H1 (cell line): ENCODE measurements around the gene TNNT3. TPM values are rescaled to one million over a fixed set of nuclear protein-coding genes. Genes with fewer than 3 reads are reported as not detected.

Experiments
- CTCF ChIA-PET: fragments of 300-600 bp; sonication (Branson Sonifier 250); formaldehyde crosslinking; loops from one replicate; lab custom pipeline; 2021; ENCODE audit not compliant: partially characterized antibody; lab: Charles Lee
- POLR2A ChIA-PET: fragments of 300-600 bp; sonication (Branson Sonifier 250); formaldehyde crosslinking; loops from one replicate; lab custom pipeline; 2021; ENCODE audit warnings: inconsistent platforms; ENCODE audit not compliant: partially characterized antibody; lab: Charles Lee
- DNase-seq, 2 experiments: peaks; one replicate each; pipeline versions ENCODE4 v3.0.0 to v3.0.0-alpha.2; 2010 to 2022; ENCODE audit warnings: low spot score in 2 of 2, low read depth in 1 of 2, mixed read lengths in 1 of 2
- FAIRE-seq: peaks from 2 replicates; lab custom pipeline; 2011; peaks lifted over from hg19 to GRCh38; lab: Jason Lieb, UNC
- H2AFZ ChIP-seq: 2 replicates; pipeline ENCODE4 v1.8.1; 2012; ENCODE audit warnings: low read length, inconsistent platforms
- H2AK5ac ChIP-seq: 2 replicates; pipeline ENCODE4 v1.6.1; 2013; ENCODE audit warnings: low read depth, low read length
- H2BK120ac ChIP-seq: replicated peaks from 2 replicates; pipeline ENCODE3; 2013; ENCODE audit warnings: low read depth, low read length, inconsistent platforms
- H2BK12ac ChIP-seq: 2 replicates; pipeline ENCODE4 v1.6.1; 2013; ENCODE audit warnings: low read depth, low read length
- H2BK15ac ChIP-seq: 2 replicates; pipeline ENCODE4 v1.6.1; 2013; ENCODE audit warnings: low read length
- H2BK20ac ChIP-seq: 2 replicates; pipeline ENCODE4 v1.6.1; 2013; ENCODE audit warnings: low read length
- H2BK5ac ChIP-seq: 2 replicates; pipeline ENCODE4 v1.6.1; 2013; ENCODE audit warnings: low read depth, low read length
- H3K14ac ChIP-seq: 2 replicates; pipeline ENCODE4 v1.6.1; 2013; ENCODE audit warnings: inconsistent platforms; ENCODE audit not compliant: insufficient read length
- H3K18ac ChIP-seq: 2 replicates; pipeline ENCODE4 v1.6.1; 2013; ENCODE audit warnings: low read length; ENCODE audit errors: extremely low read depth
- H3K23ac ChIP-seq: 2 replicates; pipeline ENCODE4 v1.6.1; 2013; ENCODE audit warnings: inconsistent platforms; ENCODE audit not compliant: insufficient read length
- H3K23me2 ChIP-seq: 2 replicates; pipeline ENCODE4 v1.6.1; 2013; ENCODE audit warnings: low read depth, low read length
- H3K27ac ChIP-seq: 2 replicates; pipeline ENCODE4 v1.6.1; 2011; ENCODE audit warnings: low read depth, low read length, inconsistent platforms
- H3K27me3 ChIP-seq, 4 experiments: replicated peaks in 1 of 4; 1 replicate in 1 of 4; 2 replicates in 3 of 4; pipeline versions ENCODE4 v1.6.1 to v1.8.1; 2011 to 2013; ENCODE audit warnings: low read length in 3 of 4, mild to moderate bottlenecking in 3 of 4, inconsistent platforms in 2 of 4, mixed read lengths in 2 of 4, moderate library complexity in 1 of 4; ENCODE audit not compliant: control insufficient read depth in 3 of 4, insufficient read depth in 3 of 4; ENCODE audit errors: extremely low read depth in 1 of 4
- H3K36me3 ChIP-seq, 4 experiments: 2 replicates each; pipeline versions ENCODE4 v1.6.1 to v1.8.1; 2011 to 2013; ENCODE audit warnings: mild to moderate bottlenecking in 4 of 4, low read length in 3 of 4, moderate library complexity in 2 of 4, control low read depth in 1 of 4, inconsistent platforms in 1 of 4; ENCODE audit not compliant: insufficient read depth in 4 of 4, control insufficient read depth in 2 of 4
- H3K4ac ChIP-seq: replicated peaks from 2 replicates; pipeline ENCODE3; 2013; ENCODE audit warnings: low read length, low read depth, mixed read lengths, inconsistent platforms; ENCODE audit not compliant: insufficient read length
- H3K4me1 ChIP-seq, 4 experiments: replicated peaks in 1 of 4; 1 replicate in 1 of 4; 2 replicates in 3 of 4; pipeline versions ENCODE4 v1.6.1 to v1.8.1; 2011 to 2013; ENCODE audit warnings: low read length in 3 of 4, inconsistent platforms in 2 of 4, mixed read lengths in 1 of 4; ENCODE audit not compliant: insufficient read depth in 4 of 4, control insufficient read depth in 3 of 4
- H3K4me2 ChIP-seq, 2 experiments: 2 replicates each; pipeline versions ENCODE4 v1.6.1 to v1.8.1; 2011 to 2013; ENCODE audit warnings: low read depth in 2 of 2, low read length in 2 of 2, control low read depth in 1 of 2, inconsistent platforms in 1 of 2, mild to moderate bottlenecking in 1 of 2; ENCODE audit not compliant: insufficient read depth in 1 of 2
- H3K4me3 ChIP-seq, 4 experiments: fragments of 200-600, 300-600 bp in 1 of 4; sonication (generic), shearing (Covaris generic), sonication (Bioruptor Twin) in 1 of 4; 2 replicates each; pipeline versions ENCODE4 v1.5.1 to v1.8.1; 2011 to 2016; ENCODE audit warnings: low read length in 4 of 4, low read depth in 3 of 4, control low read depth in 2 of 4, inconsistent platforms in 2 of 4, mild to moderate bottlenecking in 2 of 4, mixed read lengths in 1 of 4, moderate library complexity in 1 of 4; ENCODE audit not compliant: insufficient read depth in 2 of 4; ENCODE audit errors: extremely low read depth in 1 of 4
- H3K56ac ChIP-seq: replicated peaks from 2 replicates; pipeline ENCODE3; 2013; ENCODE audit warnings: low read depth, mild to moderate bottlenecking, mixed read lengths, low read length, inconsistent platforms; ENCODE audit not compliant: insufficient read length
- H3K79me1 ChIP-seq: 2 replicates; pipeline ENCODE4 v1.6.1; 2013; ENCODE audit warnings: low read depth, low read length, control low read depth
- H3K79me2 ChIP-seq, 2 experiments: 2 replicates each; pipeline versions ENCODE4 v1.6.1 to v1.8.1; 2012 to 2013; ENCODE audit warnings: low read length in 2 of 2, mild to moderate bottlenecking in 2 of 2, inconsistent platforms in 1 of 2; ENCODE audit not compliant: insufficient read depth in 2 of 2, control insufficient read depth in 1 of 2
- H3K9ac ChIP-seq, 4 experiments: replicated peaks in 1 of 4; 1 replicate in 1 of 4; 2 replicates in 3 of 4; pipeline versions ENCODE4 v1.6.1 to v1.8.1; 2011 to 2013; ENCODE audit warnings: low read depth in 3 of 4, low read length in 3 of 4, control low read depth in 2 of 4, mild to moderate bottlenecking in 2 of 4, moderate library complexity in 2 of 4, inconsistent platforms in 1 of 4; ENCODE audit errors: extremely low read depth in 1 of 4
- H3K9me3 ChIP-seq, 2 experiments: 2 replicates each; pipeline versions ENCODE4 v1.6.1 to v1.8.1; 2012 to 2013; ENCODE audit warnings: mild to moderate bottlenecking in 2 of 2, moderate library complexity in 2 of 2, control low read depth in 1 of 2, inconsistent platforms in 1 of 2, low read depth in 1 of 2, low read length in 1 of 2, mixed read lengths in 1 of 2; ENCODE audit not compliant: insufficient read depth in 2 of 2
- H4K20me1 ChIP-seq, 2 experiments: replicated peaks in 1 of 2; 2 replicates each; pipeline versions ENCODE3 to v1.8.1; 2011 to 2013; ENCODE audit warnings: inconsistent platforms in 2 of 2, low read length in 2 of 2, mild to moderate bottlenecking in 1 of 2; ENCODE audit not compliant: insufficient read depth in 2 of 2, control insufficient read depth in 1 of 2
- H4K5ac ChIP-seq: 2 replicates; pipeline ENCODE4 v1.6.1; 2013; ENCODE audit warnings: low read length, low read depth, mixed read lengths, inconsistent platforms; ENCODE audit not compliant: insufficient read length
- H4K8ac ChIP-seq: 2 replicates; pipeline ENCODE4 v1.8.0; 2013; ENCODE audit warnings: mild to moderate bottlenecking, moderate library complexity, low read length, inconsistent platforms; ENCODE audit not compliant: insufficient read depth; ENCODE audit errors: extremely low read depth
- H4K91ac ChIP-seq: replicated peaks from 2 replicates; pipeline ENCODE3; 2013; ENCODE audit warnings: low read length, mixed read lengths, inconsistent platforms; ENCODE audit not compliant: insufficient read length
- POU5F1 ChIP-seq: IDR thresholded peaks from 2 replicates; pipeline ENCODE4 v1.6.1; 2011; ENCODE audit warnings: low read depth, mild to moderate bottlenecking, low read length, moderate library complexity
- RFX5 ChIP-seq: IDR thresholded peaks from 2 replicates; pipeline ENCODE4 v1.6.1; 2011; ENCODE audit warnings: low read depth, low read length, improper control_type of control experiment, borderline replicate concordance
- RNF2 ChIP-seq: fragments of 200-900, 300-1000 bp; sonication (generic); IDR thresholded peaks from 2 replicates; pipeline ENCODE4 v1.7.1; 2016; ENCODE audit warnings: borderline replicate concordance, low read depth, mild to moderate bottlenecking, antibody characterized with exemption, low read length; ENCODE audit not compliant: poor library complexity, severe bottlenecking; ENCODE audit errors: missing control alignments
- RXRA ChIP-seq: IDR thresholded peaks from 2 replicates; pipeline ENCODE4 v1.6.1; 2011; ENCODE audit warnings: low read depth, mild to moderate bottlenecking, low read length, moderate library complexity; ENCODE audit not compliant: insufficient read depth
- SIRT6 ChIP-seq: IDR thresholded peaks from one replicate; pipeline ENCODE4 v1.7.1; 2012; ENCODE audit warnings: low read length, inconsistent platforms
- SP2 ChIP-seq: IDR thresholded peaks from 2 replicates; pipeline ENCODE4 v1.6.1; 2012; ENCODE audit warnings: mild to moderate bottlenecking, low read length, inconsistent platforms
- SP4 ChIP-seq: IDR thresholded peaks from 2 replicates; pipeline ENCODE4 v1.6.1; 2012; ENCODE audit warnings: low read length, inconsistent platforms
- WGBS, 2 experiments: shearing (Covaris generic) in 1 of 2; methylation state at CpG; one replicate each; pipeline versions ENCODE4 v1.1.6 to v1.1.7; 2013 to 2015; ENCODE audit warnings: low lambda C conversion rate in 2 of 2, mixed read lengths in 2 of 2, inconsistent platforms in 1 of 2, low coverage in 1 of 2, missing lambda C conversion rate in 1 of 2; ENCODE audit not compliant: insufficient replicate concordance in 2 of 2, insufficient coverage in 1 of 2, insufficient read length in 1 of 2; ENCODE audit errors: extremely low coverage in 1 of 2, missing lambda C conversion rate in 1 of 2; 5-methylcytosine and 5-hydroxymethylcytosine counted together
- polyA plus RNA-seq, 7 experiments: library from polyadenylated mRNA; depleted of rRNA in 3 of 7; stranded (reverse) in 5 of 7; unstranded in 2 of 7; fragments of >200 nt in 5 of 7; fragments of 200-250 nt in 2 of 7; gene quantifications; 1 replicate in 5 of 7; 2 replicates in 1 of 7; 4 replicates in 1 of 7; pipeline versions ENCODE4 v1.2.1 to v1.2.3, GENCODE V29; 2011 to 2013; ENCODE audit warnings: missing spikeins in 2 of 7, mixed read lengths in 2 of 7
- total RNA-seq: library from RNA; stranded (reverse); fragmentation: NEBNext Ultra II Directional; extraction: Animal tissue kit (Norgen Biotek cat#: 25700); gene quantifications from 2 replicates; pipeline ENCODE4 v1.2.1, GENCODE V29; 2021

Gene TNNT3
- total and polyA plus RNA-seq, 2 of the 8 experiments (the other 6 are each of a cell fraction or from before 2014, with no cell fraction given): not detected

DNA sequence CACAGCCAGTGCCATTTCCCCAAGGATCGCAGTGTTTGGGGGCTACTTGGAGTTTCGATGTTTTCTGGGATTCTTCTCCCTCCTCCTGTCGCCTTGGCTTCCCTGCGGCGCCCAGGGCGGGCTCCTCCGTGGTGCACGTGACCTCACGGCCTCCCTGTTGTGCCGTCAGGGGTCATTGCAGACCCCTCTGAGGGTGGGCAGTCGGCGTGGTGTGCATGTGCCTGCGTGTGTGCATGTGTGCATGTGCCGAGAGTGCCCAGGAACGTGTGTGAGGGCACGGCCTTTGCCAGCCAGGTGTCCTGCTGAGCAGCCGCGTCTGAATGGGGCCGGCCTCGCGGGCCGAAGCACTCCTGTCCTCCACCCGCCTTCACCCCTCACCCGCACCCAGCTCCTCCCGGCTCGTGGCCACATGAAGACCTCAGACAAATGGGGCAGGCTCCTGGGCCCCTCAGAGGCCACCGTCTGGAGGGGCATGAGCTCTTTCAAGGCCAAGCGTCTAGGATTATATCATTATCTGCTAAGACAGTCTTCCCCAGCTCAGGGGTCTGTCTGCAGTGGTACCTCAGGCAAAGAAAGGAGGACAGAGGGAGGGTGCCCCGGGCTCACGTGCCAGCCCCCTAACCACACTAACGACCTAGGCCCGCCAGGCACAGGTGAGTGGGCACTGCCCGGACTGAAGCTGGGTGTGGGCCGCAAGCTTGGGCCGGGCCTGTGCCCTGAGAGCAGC lies 18.3 kb downstream of the TNNT3 start:
- Histone ChIP-seq H2BK15ac (no peak overlapping the region), H4K20me1 (no peaks in the 10 kb centered on the region), H3K79me1 (no peaks in the 10 kb centered on the region), H4K91ac (no peak overlapping the region), H3K27me3 (no peaks in the 10 kb centered on the region), H2BK5ac (no peak overlapping the region), H3K9me3 (no peaks in the 10 kb centered on the region), H2BK12ac (peak overlapping the region; percentile 84; the same call in 1 of the 2 replicates), H2BK120ac (no peak overlapping the region), H3K18ac (no peak overlapping the region), H3K23me2 (peaks cover 3% of the 10 kb centered on the region; the same call in 1 of the 2 replicates), H2AK5ac (no peak overlapping the region), H3K4ac (no peak overlapping the region), H4K5ac (no peak overlapping the region), H3K14ac (no peak overlapping the region), H3K27ac (no peak overlapping the region), H3K56ac (no peak overlapping the region), H3K4me3 (no peak overlapping the region), H4K8ac (no peak overlapping the region; the same call in 1 of the 2 replicates), H3K4me2 (no peak overlapping the region), H3K36me3 (no peaks in the 10 kb centered on the region), H3K23ac (no peak overlapping the region), H3K9ac (no peak overlapping the region), H3K4me1 (peaks cover 0 to 6% (median 0%) of the 10 kb centered on the region in 4 experiments; a peak in 2 of 7 replicates), H2BK20ac (no peak overlapping the region), H2AFZ (no peak overlapping the region), H3K79me2 (no peaks in the 10 kb centered on the region)
- DNase-seq: peak in 1 of 2 experiments; percentile 50
- WGBS, 2 experiments: 87% methylated on average over 30 of the region's 35 CpGs; no CpG with 5 or more reads in 1 of the 2 experiments
- POLR2A ChIA-PET: no interaction called here
- CTCF ChIA-PET: interaction anchor here (0.6 to 1.8 kb wide), 9 partner anchors 16 to 214 kb away, joined by 3 to 5 read pairs (median 4); no protein-coding TSS in a partner anchor
- FAIRE-seq: no peak
- no peak for TF ChIP-seq POU5F1
- no peak for TF ChIP-seq SP2
- TF ChIP-seq SP4: no peak
- no peak for TF ChIP-seq SIRT6
- no peak for TF ChIP-seq RFX5
- no peak for TF ChIP-seq RNF2
- no peak for TF ChIP-seq RXRA
